ENCODE results near the gene DOCK3. TPM values are rescaled to one million over a fixed set of nuclear protein-coding genes. Genes with fewer than 3 reads are reported as not detected.

DOCK3 gene
- total RNA-seq, 2 donors from 2014 or later: 0.02 to 0.32 TPM

GRCh38 chr3:50983887-50984286 is 309.2 kb downstream of the DOCK3 start:
- H3K36me3 ChIP-seq: no peaks in the 10 kb centered on the region
- no peaks in the 10 kb centered on the region for H3K9me3 ChIP-seq
- intact Hi-C loops (cut with DNase I): no loop called here
- no peak for DNase-seq
- no peak overlapping the region for H3K27ac ChIP-seq
- H3K9ac ChIP-seq (ENCODE audit: low read depth in 2 of 2, low read length in 2 of 2): no peak overlapping the region
- no peak overlapping the region for H3K4me3 ChIP-seq
- no peak for TF ChIP-seq CTCF (IDR thresholded peaks at IDR 0.05)
- H3K4me1 ChIP-seq: no peaks in the 10 kb centered on the region
- no peaks in the 10 kb centered on the region for H3K27me3 ChIP-seq

GRCh38 chr3:50985893-50986292 is 311.2 kb downstream of the DOCK3 start:
- Histone ChIP-seq H3K27me3 (no peaks in the 10 kb centered on the region), H3K9me3 (no peaks in the 10 kb centered on the region), H3K4me1 (no peaks in the 10 kb centered on the region), H3K9ac (ENCODE audit: low read depth in 2 of 2, low read length in 2 of 2) (no peak overlapping the region), H3K36me3 (no peaks in the 10 kb centered on the region), H3K27ac (no peak overlapping the region), H3K4me3 (no peak overlapping the region)
- no peak for DNase-seq
- TF ChIP-seq CTCF (IDR thresholded peaks at IDR 0.05): no peak
- intact Hi-C loops (cut with DNase I): no loop called here

DNA sequence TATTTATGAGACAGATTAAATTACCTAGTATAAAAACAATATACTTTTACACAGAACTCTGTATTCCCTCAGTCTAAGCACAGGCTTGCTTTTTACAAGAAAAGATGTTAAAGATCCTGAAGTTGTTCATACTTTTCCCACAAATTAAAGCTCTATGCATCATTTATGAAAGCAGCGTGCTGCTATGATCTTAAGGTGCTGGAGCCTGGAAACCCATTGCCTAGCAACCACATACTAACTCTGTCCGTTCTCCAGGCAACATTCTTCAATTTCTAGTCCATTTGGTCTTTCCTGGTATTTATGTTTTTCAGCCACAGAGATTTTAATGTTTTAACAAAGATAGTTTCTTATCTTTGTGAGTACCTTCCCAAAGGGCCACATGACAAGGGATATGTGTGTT is 312.0 kb downstream of the DOCK3 start:
- Histone ChIP-seq H3K36me3 (no peaks in the 10 kb centered on the region), H3K4me1 (no peaks in the 10 kb centered on the region), H3K4me3 (no peak overlapping the region), H3K27ac (no peak overlapping the region), H3K9ac (ENCODE audit: low read depth in 2 of 2, low read length in 2 of 2) (no peak overlapping the region), H3K9me3 (no peaks in the 10 kb centered on the region), H3K27me3 (no peaks in the 10 kb centered on the region)
- TF ChIP-seq CTCF (IDR thresholded peaks at IDR 0.05): no peak
- DNase-seq: no peak
- intact Hi-C loops (cut with DNase I): no loop called here

- Histone ChIP-seq H3K36me3 (no peaks in the 10 kb centered on the region), H3K4me3 (no peak overlapping the region), H3K27me3 (no peaks in the 10 kb centered on the region), H3K9ac (ENCODE audit: low read depth in 2 of 2, low read length in 2 of 2) (no peak overlapping the region), H3K4me1 (no peaks in the 10 kb centered on the region), H3K9me3 (no peaks in the 10 kb centered on the region), H3K27ac (no peak overlapping the region)
- intact Hi-C loops (cut with DNase I): no loop called here
- DNase-seq: no peak
- TF ChIP-seq CTCF (IDR thresholded peaks at IDR 0.05): no peak
Measured at GRCh38 chr3:50994537-50994936, 319.8 kb downstream of the DOCK3 start.

- H3K27ac ChIP-seq: no peak overlapping the region
- H3K9ac ChIP-seq (ENCODE audit: low read depth in 2 of 2, low read length in 2 of 2): no peak overlapping the region
- no peaks in the 10 kb centered on the region for H3K4me1 ChIP-seq
- H3K9me3 ChIP-seq: no peaks in the 10 kb centered on the region
- H3K27me3 ChIP-seq: no peaks in the 10 kb centered on the region
- intact Hi-C loops (cut with DNase I): no loop called here
- no peak overlapping the region for H3K4me3 ChIP-seq
- TF ChIP-seq CTCF (IDR thresholded peaks at IDR 0.05): no peak
- DNase-seq: no peak
- H3K36me3 ChIP-seq: no peaks in the 10 kb centered on the region
Measured at GRCh38 chr3:50995085-50995824, 320.5 kb downstream of the DOCK3 start.
